Measurements from ENCODE around the gene THSD4.

DNA sequence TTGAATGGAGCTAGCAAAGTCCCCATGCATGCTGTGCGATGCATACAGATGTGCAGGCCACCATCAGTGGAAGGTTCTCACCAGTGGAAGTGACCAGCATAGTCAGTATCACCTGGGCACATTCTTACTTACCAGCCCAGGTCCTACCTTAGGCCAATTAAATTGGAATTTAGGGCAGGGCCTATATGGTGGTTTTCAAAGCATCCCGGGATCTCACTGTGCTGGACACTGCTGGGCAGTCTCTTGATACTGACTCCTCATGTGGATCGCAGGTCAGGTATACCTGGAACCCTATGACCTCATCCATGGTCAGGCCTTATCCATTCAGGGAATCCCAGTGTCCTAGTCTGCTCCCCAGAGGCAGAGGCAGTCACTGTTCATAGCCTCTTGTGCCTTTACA is 358.5 kb downstream of the THSD4 start:
- TF ChIP-seq, protein P1, sequence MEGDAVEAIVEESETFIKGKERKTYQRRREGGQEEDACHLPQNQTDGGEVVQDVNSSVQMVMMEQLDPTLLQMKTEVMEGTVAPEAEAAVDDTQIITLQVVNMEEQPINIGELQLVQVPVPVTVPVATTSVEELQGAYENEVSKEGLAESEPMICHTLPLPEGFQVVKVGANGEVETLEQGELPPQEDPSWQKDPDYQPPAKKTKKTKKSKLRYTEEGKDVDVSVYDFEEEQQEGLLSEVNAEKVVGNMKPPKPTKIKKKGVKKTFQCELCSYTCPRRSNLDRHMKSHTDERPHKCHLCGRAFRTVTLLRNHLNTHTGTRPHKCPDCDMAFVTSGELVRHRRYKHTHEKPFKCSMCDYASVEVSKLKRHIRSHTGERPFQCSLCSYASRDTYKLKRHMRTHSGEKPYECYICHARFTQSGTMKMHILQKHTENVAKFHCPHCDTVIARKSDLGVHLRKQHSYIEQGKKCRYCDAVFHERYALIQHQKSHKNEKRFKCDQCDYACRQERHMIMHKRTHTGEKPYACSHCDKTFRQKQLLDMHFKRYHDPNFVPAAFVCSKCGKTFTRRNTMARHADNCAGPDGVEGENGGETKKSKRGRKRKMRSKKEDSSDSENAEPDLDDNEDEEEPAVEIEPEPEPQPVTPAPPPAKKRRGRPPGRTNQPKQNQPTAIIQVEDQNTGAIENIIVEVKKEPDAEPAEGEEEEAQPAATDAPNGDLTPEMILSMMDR (IDR thresholded peaks at IDR 0.05) = no peak
- TF ChIP-seq TCF7L2 (IDR thresholded peaks at IDR 0.05; ENCODE audit: low read depth, low read length) (no peak), POLR2AphosphoS5 (IDR thresholded peaks at IDR 0.05; ENCODE audit: low read depth, low read length) (no peak)
- TF ChIP-seq, protein P2, sequence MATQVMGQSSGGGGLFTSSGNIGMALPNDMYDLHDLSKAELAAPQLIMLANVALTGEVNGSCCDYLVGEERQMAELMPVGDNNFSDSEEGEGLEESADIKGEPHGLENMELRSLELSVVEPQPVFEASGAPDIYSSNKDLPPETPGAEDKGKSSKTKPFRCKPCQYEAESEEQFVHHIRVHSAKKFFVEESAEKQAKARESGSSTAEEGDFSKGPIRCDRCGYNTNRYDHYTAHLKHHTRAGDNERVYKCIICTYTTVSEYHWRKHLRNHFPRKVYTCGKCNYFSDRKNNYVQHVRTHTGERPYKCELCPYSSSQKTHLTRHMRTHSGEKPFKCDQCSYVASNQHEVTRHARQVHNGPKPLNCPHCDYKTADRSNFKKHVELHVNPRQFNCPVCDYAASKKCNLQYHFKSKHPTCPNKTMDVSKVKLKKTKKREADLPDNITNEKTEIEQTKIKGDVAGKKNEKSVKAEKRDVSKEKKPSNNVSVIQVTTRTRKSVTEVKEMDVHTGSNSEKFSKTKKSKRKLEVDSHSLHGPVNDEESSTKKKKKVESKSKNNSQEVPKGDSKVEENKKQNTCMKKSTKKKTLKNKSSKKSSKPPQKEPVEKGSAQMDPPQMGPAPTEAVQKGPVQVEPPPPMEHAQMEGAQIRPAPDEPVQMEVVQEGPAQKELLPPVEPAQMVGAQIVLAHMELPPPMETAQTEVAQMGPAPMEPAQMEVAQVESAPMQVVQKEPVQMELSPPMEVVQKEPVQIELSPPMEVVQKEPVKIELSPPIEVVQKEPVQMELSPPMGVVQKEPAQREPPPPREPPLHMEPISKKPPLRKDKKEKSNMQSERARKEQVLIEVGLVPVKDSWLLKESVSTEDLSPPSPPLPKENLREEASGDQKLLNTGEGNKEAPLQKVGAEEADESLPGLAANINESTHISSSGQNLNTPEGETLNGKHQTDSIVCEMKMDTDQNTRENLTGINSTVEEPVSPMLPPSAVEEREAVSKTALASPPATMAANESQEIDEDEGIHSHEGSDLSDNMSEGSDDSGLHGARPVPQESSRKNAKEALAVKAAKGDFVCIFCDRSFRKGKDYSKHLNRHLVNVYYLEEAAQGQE (IDR thresholded peaks at IDR 0.05; ENCODE audit: insufficient read depth in 1 of 2, low read depth in 2 of 2, low read length in 1 of 2) = no peak
